HCT116 (cell line): ENCODE measurements around the gene NT5C3A. TPM values are rescaled to one million over a fixed set of nuclear protein-coding genes. Genes with fewer than 3 reads are reported as not detected.

Experiments
- ATAC-seq: fragments of 200-7000 bp; cut with Tn5 transposase; 2 replicates; pipeline ENCODE4 v1.9.1; 2020; ENCODE audit warnings: mild to moderate bottlenecking, moderate library complexity
- BruUV-seq: library from RNA; stranded (reverse); fragments of 400-500 nt; replicated peaks from 2 replicates; lab custom pipeline; 2021; lab: Mats Ljungman, UMichigan
- CTCF ChIA-PET: fragments of 300-600 bp; sonication (Branson Sonifier 250); formaldehyde crosslinking; loops from one replicate; lab custom pipeline; 2021; ENCODE audit warnings: antibody characterized with exemption; lab: Charles Lee
- POLR2A ChIA-PET: fragments of 300-600, 350-600 bp; sonication (Branson Sonifier 250); formaldehyde crosslinking; loops from one replicate; lab custom pipeline; 2021; ENCODE audit warnings: antibody characterized with exemption; lab: Charles Lee
- RAD21 ChIA-PET, 2 experiments: fragments of 300-600 bp; sonication (Branson Sonifier 250); formaldehyde crosslinking; loops; one replicate each; lab custom pipeline; 2023; ENCODE audit warnings: low total read pairs in 2 of 2; ENCODE audit not compliant: uncharacterized antibody in 2 of 2, unreplicated experiment in 2 of 2, low non-redundant PET in 1 of 2; lab: Charles Lee
- DNase-seq: peaks from one replicate; pipeline ENCODE4 v3.0.0-alpha.2; 2010; ENCODE audit warnings: low read depth, low spot score
- H2AFZ ChIP-seq: fragments of 200-600 bp; shearing (Covaris generic), sonication (generic); 2 replicates; pipeline ENCODE4 v1.6.1; 2017; ENCODE audit warnings: low read depth, mixed run types, mixed read lengths, antibody characterized with exemption, low read length; ENCODE audit not compliant: poor library complexity, severe bottlenecking
- H3K27ac ChIP-seq: 2 replicates; pipeline ENCODE4 v1.5.1; 2012; ENCODE audit warnings: low read depth, low read length
- H3K27me3 ChIP-seq: fragments of 200-600 bp; sonication (generic); 2 replicates; pipeline ENCODE4 v1.6.1; 2016; ENCODE audit warnings: mixed run types, low read length, mixed read lengths; ENCODE audit not compliant: insufficient read depth
- H3K36me3 ChIP-seq, 2 experiments: fragments of 200-500 bp in 1 of 2; fragments of 200-600 bp in 1 of 2; sonication (Bioruptor generic) in 1 of 2; sonication (generic) in 1 of 2; 2 replicates each; pipeline versions ENCODE4 v1.5.1 to v1.6.1; 2014 to 2016; ENCODE audit warnings: low read length in 2 of 2, inconsistent platforms in 1 of 2, mixed read lengths in 1 of 2, mixed run types in 1 of 2; ENCODE audit not compliant: insufficient read depth in 2 of 2, control insufficient read depth in 1 of 2
- H3K4me1 ChIP-seq, 2 experiments: fragments of 200-600 bp in 1 of 2; sonication (generic) in 1 of 2; 2 replicates each; pipeline versions ENCODE4 v1.5.1 to v1.6.1; 2012 to 2017; ENCODE audit warnings: low read length in 2 of 2, inconsistent platforms in 1 of 2, mild to moderate bottlenecking in 1 of 2, mixed read lengths in 1 of 2, mixed run types in 1 of 2, moderate library complexity in 1 of 2; ENCODE audit not compliant: insufficient read depth in 2 of 2, control insufficient read depth in 1 of 2
- H3K4me2 ChIP-seq: fragments of 200-600 bp; sonication (generic); 2 replicates; pipeline ENCODE4 v1.6.1; 2017; ENCODE audit warnings: mixed run types, low read length, mixed read lengths
- H3K4me3 ChIP-seq, 2 experiments: fragments of 200-600 bp in 1 of 2; sonication (generic) in 1 of 2; replicated peaks in 1 of 2; 2 replicates each; pipeline ENCODE4 v1.5.1; 2011 to 2016; ENCODE audit warnings: low read length in 2 of 2, control low read depth in 1 of 2, low read depth in 1 of 2, mild to moderate bottlenecking in 1 of 2, mixed read lengths in 1 of 2, mixed run types in 1 of 2
- H3K79me2 ChIP-seq: fragments of 200-600 bp; sonication (generic); 2 replicates; pipeline ENCODE4 v1.6.1; 2017; ENCODE audit warnings: mild to moderate bottlenecking, mixed run types, low read length, moderate library complexity, mixed read lengths; ENCODE audit not compliant: insufficient read depth
- H3K9ac ChIP-seq: fragments of 200-600 bp; sonication (generic); 2 replicates; pipeline ENCODE4 v1.6.1; 2016; ENCODE audit warnings: low read length, mixed read lengths
- H3K9me2 ChIP-seq: fragments of 200-600 bp; sonication (generic), shearing (Covaris generic); 2 replicates; pipeline ENCODE4 v1.6.1; 2017; ENCODE audit warnings: mixed run types, mild to moderate bottlenecking, moderate library complexity; ENCODE audit not compliant: insufficient read depth
- H3K9me3 ChIP-seq, 2 experiments: fragments of 200-500 bp in 1 of 2; fragments of 200-600 bp in 1 of 2; sonication (Bioruptor generic) in 1 of 2; sonication (generic) in 1 of 2; 2 replicates each; pipeline ENCODE4 v1.6.1; 2014 to 2017; ENCODE audit warnings: low read length in 2 of 2, mixed read lengths in 2 of 2, inconsistent platforms in 1 of 2, low read depth in 1 of 2, mild to moderate bottlenecking in 1 of 2, mixed run types in 1 of 2, moderate library complexity in 1 of 2; ENCODE audit not compliant: control insufficient read depth in 1 of 2, insufficient read depth in 1 of 2
- H4K20me1 ChIP-seq: fragments of 200-600 bp; sonication (generic), shearing (Covaris generic); 2 replicates; pipeline ENCODE4 v1.6.1; 2017; ENCODE audit warnings: mixed run types, mild to moderate bottlenecking, moderate library complexity; ENCODE audit not compliant: insufficient read depth
- ELF1 ChIP-seq: IDR thresholded peaks from 2 replicates; pipeline ENCODE4 v1.6.1; 2012; ENCODE audit warnings: low read depth, borderline replicate concordance
- EZH2 ChIP-seq: fragments of 200-600 bp; sonication (generic); IDR thresholded peaks from 2 replicates; pipeline ENCODE4 v1.6.1; 2017; ENCODE audit warnings: antibody characterized with exemption, mixed run types
- FOSL1 ChIP-seq: IDR thresholded peaks from 2 replicates; pipeline ENCODE4 v1.6.1; 2012; ENCODE audit warnings: low read depth
- intact Hi-C: fragments of 100-400 bp; cut with micrococcal nuclease; formaldehyde crosslinking; loops from 2 replicates; pipeline ENCODE4 v1.10.0; 2022
- total RNA-seq: library from RNA; stranded (reverse); gene quantifications from one replicate; pipeline ENCODE4 v1.2.1, GENCODE V29; 2021; ENCODE audit not compliant: unreplicated experiment
- TF ChIP-seq, protein P1 (sequence below): IDR thresholded peaks from 2 replicates; pipeline ENCODE4 v1.6.1; 2011; ENCODE audit warnings: mild to moderate bottlenecking, low read length, moderate library complexity; ENCODE audit not compliant: insufficient replicate concordance; ENCODE audit errors: extremely low read depth
- TF ChIP-seq, protein P2 (sequence below), 3 experiments: fragments of 200-600 bp in 1 of 3; sonication (generic) in 1 of 3; IDR thresholded peaks in 2 of 3; conservative IDR thresholded peaks in 1 of 3; 2 replicates each; pipeline ENCODE4 v1.5.1; 2012 to 2017; ENCODE audit warnings: low read depth in 2 of 3, low read length in 2 of 3, antibody characterized with exemption in 1 of 3, borderline replicate concordance in 1 of 3, control low read depth in 1 of 3, mild to moderate bottlenecking in 1 of 3, mixed read lengths in 1 of 3, mixed run types in 1 of 3, moderate library complexity in 1 of 3; ENCODE audit not compliant: insufficient read depth in 1 of 3

Gene NT5C3A
- total RNA-seq, 1 experiment from 2014 or later, result 32.5 TPM

GRCh38 chr7:33048704-33049103 is 13.9 kb downstream of the NT5C3A start:
- DNase-seq (no peak), ATAC-seq (no peak)
- TF ChIP-seq, protein P1, sequence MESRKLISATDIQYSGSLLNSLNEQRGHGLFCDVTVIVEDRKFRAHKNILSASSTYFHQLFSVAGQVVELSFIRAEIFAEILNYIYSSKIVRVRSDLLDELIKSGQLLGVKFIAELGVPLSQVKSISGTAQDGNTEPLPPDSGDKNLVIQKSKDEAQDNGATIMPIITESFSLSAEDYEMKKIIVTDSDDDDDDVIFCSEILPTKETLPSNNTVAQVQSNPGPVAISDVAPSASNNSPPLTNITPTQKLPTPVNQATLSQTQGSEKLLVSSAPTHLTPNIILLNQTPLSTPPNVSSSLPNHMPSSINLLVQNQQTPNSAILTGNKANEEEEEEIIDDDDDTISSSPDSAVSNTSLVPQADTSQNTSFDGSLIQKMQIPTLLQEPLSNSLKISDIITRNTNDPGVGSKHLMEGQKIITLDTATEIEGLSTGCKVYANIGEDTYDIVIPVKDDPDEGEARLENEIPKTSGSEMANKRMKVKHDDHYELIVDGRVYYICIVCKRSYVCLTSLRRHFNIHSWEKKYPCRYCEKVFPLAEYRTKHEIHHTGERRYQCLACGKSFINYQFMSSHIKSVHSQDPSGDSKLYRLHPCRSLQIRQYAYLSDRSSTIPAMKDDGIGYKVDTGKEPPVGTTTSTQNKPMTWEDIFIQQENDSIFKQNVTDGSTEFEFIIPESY, result no peak
- TF ChIP-seq, protein P2, sequence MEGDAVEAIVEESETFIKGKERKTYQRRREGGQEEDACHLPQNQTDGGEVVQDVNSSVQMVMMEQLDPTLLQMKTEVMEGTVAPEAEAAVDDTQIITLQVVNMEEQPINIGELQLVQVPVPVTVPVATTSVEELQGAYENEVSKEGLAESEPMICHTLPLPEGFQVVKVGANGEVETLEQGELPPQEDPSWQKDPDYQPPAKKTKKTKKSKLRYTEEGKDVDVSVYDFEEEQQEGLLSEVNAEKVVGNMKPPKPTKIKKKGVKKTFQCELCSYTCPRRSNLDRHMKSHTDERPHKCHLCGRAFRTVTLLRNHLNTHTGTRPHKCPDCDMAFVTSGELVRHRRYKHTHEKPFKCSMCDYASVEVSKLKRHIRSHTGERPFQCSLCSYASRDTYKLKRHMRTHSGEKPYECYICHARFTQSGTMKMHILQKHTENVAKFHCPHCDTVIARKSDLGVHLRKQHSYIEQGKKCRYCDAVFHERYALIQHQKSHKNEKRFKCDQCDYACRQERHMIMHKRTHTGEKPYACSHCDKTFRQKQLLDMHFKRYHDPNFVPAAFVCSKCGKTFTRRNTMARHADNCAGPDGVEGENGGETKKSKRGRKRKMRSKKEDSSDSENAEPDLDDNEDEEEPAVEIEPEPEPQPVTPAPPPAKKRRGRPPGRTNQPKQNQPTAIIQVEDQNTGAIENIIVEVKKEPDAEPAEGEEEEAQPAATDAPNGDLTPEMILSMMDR (IDR thresholded peaks at IDR 0.05 in 2 of 3, conservative IDR thresholded peaks at IDR 0.05 in 1 of 3; ENCODE audit: borderline replicate concordance in 1 of 3, insufficient read depth in 1 of 3, low read depth in 2 of 3, low read length in 2 of 3), result no peak
- TF ChIP-seq EZH2 (no peak), FOSL1 (no peak), ELF1 (no peak)
- H3K9me2 ChIP-seq, result no peaks in the 10 kb centered on the region
- H3K27me3 ChIP-seq, result no peaks in the 10 kb centered on the region
- RAD21 ChIA-PET, result no interaction called here
- no peaks in the 10 kb centered on the region for H3K9me3 ChIP-seq
- peaks cover 97% of the 10 kb centered on the region for H3K79me2 ChIP-seq
- no TSS peak for BruUV-seq
- no peak overlapping the region for H3K27ac ChIP-seq
- H3K4me3 ChIP-seq, result no peak overlapping the region
- H3K9ac ChIP-seq, result no peak overlapping the region
- no peak overlapping the region for H3K4me2 ChIP-seq
- CTCF ChIA-PET, result interaction anchor here (1.3 to 1.5 kb wide), 2 partner anchors 15 to 248 kb away, joined by 3 read pairs; no protein-coding TSS in a partner anchor
- no peaks in the 10 kb centered on the region; a peak in 1 of 4 replicates for H3K4me1 ChIP-seq
- intact Hi-C loops, result no loop called here
- no peaks in the 10 kb centered on the region for H3K36me3 ChIP-seq
- no peak overlapping the region for H2AFZ ChIP-seq
- POLR2A ChIA-PET, result interaction anchor here (2.1 kb wide), 1 partner anchor 14 kb away, joined by 5 read pairs; the partner anchor contains the start of gene NT5C3A
- peaks cover 35% of the 10 kb centered on the region for H4K20me1 ChIP-seq
